GM12801 (cell line): ENCODE data around the gene ZNF580.

Source experiments
- TF ChIP-seq, protein P1 (sequence below): IDR thresholded peaks from one replicate; pipeline ENCODE4 v1.5.1; 2011; ENCODE audit warnings: control low read depth; ENCODE audit not compliant: insufficient read length; ENCODE audit errors: extremely low read depth

ZNF580 gene

DNA sequence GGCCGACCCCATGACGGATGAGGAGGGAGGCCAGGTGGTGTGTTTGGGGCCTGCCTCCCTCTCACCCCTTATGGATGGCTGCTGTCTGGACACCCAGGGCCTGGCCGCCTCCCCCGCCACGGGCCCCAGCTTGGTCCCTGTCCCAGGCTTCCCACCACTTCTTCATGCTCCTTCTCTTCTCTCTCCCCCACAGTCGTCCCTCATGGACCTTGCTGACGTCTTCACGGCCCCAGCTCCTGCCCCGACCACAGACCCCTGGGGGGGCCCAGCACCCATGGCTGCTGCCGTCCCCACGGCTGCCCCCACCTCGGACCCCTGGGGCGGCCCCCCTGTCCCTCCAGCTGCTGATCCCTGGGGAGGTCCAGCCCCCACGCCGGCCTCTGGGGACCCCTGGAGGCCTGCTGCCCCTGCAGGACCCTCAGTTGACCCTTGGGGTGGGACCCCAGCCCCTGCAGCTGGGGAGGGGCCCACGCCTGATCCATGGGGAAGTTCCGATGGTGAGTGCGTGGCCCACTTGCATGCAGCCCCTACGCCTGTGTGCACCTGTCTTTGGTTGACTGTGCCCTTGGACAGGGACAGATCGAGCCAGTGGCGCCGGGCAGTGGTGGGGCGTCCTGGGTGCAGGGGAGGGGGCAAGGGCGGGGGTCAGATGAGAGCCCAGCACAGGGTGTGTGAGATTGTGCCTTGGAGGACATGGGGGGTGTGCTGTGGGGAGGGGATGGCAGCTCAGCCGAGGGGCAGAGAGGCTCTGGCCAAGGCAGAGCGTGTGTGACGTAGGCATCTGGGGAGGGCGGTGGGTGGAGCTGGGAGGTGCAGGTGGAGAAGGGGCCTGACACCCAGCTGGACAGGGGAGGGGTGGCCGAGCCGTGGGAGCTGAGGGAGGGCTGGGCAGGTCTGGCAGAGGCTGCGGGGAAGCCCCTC is 51.0 kb downstream of the ZNF580 start:
- TF ChIP-seq, protein P1, sequence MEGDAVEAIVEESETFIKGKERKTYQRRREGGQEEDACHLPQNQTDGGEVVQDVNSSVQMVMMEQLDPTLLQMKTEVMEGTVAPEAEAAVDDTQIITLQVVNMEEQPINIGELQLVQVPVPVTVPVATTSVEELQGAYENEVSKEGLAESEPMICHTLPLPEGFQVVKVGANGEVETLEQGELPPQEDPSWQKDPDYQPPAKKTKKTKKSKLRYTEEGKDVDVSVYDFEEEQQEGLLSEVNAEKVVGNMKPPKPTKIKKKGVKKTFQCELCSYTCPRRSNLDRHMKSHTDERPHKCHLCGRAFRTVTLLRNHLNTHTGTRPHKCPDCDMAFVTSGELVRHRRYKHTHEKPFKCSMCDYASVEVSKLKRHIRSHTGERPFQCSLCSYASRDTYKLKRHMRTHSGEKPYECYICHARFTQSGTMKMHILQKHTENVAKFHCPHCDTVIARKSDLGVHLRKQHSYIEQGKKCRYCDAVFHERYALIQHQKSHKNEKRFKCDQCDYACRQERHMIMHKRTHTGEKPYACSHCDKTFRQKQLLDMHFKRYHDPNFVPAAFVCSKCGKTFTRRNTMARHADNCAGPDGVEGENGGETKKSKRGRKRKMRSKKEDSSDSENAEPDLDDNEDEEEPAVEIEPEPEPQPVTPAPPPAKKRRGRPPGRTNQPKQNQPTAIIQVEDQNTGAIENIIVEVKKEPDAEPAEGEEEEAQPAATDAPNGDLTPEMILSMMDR: no peak

DNA sequence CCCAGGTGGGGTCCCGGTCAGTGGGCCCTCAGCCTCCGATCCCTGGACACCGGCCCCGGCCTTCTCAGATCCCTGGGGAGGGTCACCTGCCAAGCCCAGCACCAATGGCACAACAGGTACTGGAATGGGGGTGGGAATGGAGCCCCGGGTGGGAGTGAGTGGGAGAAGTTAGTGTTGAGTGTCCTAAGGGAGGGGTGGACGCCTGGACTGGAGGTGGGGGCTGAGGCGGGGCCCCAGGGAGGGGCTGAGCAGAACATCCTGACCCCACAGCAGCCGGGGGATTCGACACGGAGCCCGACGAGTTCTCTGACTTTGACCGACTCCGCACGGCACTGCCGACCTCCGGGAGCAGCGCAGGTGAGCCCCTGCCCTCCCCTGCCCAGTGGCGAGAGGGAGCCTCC is 51.9 kb downstream of the ZNF580 start:
- TF ChIP-seq, protein P1: no peak
